ENCODE results near the gene GLUL.

DNA sequence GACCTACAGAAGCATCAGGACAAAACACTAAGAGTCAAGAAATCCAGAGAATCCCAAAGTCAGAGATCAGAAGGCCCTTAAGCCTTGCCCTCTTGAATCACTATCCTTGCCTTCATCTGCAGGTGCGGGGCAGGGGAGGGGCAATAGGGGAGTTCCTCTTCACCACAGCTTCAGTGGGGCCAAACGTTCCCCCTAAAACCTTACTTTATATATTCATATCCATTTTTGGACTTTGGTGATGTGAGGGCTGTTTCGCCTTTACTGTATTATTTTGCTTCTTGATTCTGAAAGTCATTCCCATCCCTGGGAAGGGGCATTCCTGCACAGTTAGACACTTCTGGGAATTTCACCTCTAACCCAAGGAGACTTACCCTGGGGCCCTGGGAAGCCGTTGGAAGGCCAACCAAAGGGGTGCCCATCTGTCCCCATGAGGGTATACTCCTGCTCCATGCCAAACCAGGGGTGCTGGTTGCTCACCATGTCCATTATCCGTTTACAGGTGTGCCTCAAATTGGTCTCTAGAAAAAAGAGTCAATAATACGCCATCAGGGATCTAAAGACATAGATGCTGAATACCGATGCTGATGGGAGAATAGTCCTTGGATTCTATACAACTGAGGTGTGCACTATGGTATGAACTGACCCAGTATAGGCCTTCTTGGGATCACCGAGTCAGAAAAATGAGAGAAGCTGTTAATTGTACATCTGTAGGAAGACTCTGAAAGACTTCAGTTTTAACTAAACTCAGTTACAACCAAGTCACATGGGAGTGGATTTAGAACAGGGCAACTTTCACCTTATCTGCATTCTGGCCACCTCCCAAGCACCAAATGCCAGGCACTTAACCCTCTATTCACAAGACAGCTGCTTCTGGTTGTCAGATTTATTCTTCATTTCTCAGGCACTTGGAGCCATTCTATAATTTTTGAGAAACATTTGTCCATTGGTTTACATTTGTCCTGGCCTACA, 5.4 kb downstream of the GLUL start:
- TF ChIP-seq, protein P1, sequence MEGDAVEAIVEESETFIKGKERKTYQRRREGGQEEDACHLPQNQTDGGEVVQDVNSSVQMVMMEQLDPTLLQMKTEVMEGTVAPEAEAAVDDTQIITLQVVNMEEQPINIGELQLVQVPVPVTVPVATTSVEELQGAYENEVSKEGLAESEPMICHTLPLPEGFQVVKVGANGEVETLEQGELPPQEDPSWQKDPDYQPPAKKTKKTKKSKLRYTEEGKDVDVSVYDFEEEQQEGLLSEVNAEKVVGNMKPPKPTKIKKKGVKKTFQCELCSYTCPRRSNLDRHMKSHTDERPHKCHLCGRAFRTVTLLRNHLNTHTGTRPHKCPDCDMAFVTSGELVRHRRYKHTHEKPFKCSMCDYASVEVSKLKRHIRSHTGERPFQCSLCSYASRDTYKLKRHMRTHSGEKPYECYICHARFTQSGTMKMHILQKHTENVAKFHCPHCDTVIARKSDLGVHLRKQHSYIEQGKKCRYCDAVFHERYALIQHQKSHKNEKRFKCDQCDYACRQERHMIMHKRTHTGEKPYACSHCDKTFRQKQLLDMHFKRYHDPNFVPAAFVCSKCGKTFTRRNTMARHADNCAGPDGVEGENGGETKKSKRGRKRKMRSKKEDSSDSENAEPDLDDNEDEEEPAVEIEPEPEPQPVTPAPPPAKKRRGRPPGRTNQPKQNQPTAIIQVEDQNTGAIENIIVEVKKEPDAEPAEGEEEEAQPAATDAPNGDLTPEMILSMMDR (IDR thresholded peaks at IDR 0.05): no peak
- TF ChIP-seq POLR2A (IDR thresholded peaks at IDR 0.05): no peak
